Stimulated activated CD8-positive, alpha-beta memory T cell treated with anti-CD3 and anti-CD28 coated beads, Interleukin-4, amount 100 ng/mL, for 1 hour (primary cell): ENCODE data around the gene SPRY4.
"Not testable (repeated sequence)": the region's sequence is repeated elsewhere in the genome, so short reads cannot be mapped to it uniquely, and the experiment has no call there.

Experiments used
- DNase-seq, 2 donors: peaks; one replicate each; pipeline ENCODE4 v3.0.0-alpha.2; 2020; ENCODE audit warnings: low read depth in 2 of 2, low spot score in 1 of 2

Gene SPRY4

DNA sequence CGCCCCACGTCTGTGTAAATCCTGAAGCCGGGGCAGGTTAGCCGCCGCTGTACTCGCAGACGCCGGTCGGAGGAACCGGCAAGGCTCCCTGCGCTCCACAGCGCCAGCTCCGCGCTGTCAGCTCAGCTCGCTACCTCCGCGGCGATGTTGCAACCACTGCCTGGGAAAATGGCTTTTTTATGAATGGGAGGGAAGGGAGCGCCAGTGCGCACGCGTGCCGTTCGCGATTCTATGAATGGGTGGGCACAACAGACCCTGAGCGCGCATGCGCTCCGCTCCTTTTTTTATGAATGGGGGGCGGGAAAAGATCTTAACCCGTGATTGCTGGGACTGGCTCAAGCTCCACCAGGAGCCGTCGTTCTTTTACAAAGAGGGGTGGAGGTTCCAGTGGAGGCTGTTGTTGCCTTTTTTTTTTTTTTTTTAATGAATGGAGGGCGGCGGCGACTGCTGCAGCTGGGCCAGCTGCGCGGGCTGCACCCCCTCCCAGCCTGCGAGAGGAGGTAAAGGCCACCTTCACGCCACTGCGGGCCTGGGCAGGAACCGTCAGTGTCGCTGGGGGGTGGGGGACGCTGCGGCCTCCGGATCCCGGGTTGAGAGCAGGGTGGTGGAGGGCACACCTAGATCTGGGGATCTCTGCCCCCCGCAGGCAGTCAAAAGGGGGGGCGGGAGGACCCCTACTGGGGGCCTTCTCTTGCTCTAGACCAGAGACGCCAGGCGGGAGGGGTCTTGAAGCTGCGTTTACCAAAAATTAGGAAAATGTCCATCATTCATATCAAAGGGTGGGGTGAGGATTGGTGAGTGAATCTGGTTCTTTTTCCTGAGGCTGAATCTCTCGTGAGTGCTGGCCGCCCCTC, at the start of gene SPRY4:
Gene SPRY4 (minus strand): TSS at position 151 of the 854 bp plus-strand sequence. CDS start 9,913 bp downstream, outside the sequence.
- peak; percentile 48 to 59 for DNase-seq

DNA sequence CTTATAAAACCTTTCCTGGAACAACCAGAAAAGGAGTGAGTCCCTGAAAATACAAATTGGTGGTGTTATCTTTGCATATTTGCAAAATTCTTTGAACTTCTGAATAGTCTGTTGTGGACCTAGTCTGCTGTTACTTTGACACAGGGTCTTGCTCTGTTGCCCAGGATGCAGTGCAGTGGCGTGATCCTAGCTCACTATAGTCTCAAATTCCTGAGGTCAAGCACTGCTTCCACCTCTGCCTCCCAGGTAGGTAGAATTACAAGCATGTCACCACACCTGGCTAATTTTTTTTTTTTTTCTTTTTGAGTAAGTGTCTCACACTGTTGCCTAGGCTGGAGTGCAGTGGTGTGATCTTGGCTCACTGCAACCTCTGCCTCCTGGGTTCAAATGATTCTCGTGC, 43.7 kb upstream of the SPRY4 start:
- no peak for DNase-seq

DNA sequence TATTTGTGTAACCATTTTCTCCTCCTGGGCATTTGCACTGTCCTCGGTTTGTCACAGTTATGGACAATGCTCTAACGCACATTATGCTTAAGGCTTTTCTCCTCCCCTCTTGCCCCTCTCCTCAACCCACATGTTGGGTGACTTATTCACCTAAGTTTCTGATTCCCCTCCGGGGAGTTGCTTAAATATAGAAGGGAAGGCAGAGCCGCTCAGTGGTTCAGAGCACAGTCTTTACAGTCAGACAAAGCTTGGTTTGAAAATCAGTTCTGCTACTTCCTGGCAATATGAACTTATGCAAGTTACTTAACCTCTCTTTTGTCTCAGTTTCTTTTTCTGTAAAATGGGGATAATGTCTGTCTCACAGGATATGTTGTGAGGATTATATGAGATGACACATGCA, 41.2 kb upstream of the SPRY4 start:
- DNase-seq: no peak

DNA sequence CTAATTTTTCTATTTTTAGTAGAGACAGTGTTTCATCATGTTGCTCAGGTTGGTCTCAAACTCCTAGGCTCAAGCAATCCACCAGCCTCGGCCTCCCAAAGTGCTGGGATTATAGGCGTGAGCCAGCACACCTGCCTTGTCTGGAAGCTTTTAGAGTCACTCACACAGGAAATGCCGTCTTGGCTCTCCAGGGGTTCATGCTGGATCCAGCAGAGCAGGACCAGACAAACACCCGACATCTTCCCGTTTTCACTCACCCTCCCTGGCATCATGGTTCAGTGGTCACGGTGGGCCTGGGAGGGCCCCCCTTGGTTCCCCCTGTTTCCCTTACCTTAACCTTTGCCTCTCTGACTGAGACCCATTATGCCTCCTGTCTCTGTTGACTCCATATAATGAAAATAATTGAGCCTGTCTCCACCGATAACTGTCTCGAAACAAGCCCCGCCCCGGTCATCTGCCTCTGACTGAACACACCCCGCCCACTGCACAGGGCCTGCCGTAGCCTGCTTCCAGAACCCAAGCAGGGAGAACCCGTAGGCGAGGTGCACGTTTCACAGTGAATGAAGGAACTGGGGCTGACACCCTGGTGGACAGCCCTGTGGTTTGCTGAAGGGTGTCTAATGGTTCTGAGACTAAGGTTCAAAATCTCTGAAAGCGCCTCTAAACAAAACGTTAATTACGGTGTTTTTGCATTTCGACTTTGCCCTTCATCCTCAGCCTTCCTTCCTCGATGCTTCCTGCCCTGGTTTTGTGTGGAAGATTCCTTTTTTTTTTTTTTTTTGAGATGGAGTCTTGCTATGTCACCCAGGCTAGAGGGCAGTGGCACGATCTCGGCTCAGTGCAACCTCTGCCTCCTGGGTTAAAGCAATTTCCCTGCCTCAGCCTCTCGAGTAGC, 39.7 kb upstream of the SPRY4 start:
- no peak for DNase-seq

DNA sequence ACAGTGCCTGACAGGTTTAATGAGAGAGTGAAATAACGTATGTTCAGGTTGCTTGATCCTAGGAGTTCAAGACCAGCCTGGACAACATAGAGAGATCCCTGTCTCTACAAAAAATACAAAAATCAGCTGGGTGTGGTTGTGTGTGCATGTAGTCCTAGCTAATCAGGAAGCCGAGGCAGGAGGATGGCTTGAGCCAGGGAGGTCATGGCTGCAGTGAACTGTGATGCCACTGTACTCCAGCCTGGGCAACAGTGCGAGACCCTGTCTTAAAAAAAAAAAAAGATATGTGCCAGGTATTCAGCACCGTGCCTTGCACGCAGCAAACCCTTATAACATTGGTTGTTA, 38.8 kb upstream of the SPRY4 start:
- DNase-seq: no peak

DNA sequence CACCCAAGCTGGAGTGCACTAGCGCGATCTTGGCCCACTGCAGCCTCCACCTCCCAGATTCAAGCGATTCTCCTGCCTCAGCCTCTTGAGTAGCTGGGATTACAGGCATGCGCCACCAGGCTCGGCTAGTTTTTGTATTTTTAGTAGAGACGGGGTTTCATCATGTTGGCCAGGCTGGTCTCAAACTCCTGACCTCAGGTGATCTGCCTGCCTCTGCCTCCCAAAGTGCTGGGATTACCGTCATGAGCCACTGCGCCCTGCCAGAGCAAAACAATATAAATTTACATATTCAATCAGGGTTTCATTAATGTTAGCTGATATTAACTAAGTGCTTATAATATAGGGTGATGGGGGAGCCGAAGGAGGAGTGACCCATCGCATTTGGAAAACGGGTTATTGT, 37.4 kb upstream of the SPRY4 start:
- DNase-seq: not testable (repeated sequence)

- no peak for DNase-seq
Observed at GRCh38 chr5:142360607-142361120, 35.8 kb upstream of the SPRY4 start.

- DNase-seq: no peak
Observed at GRCh38 chr5:142360051-142360498, 35.3 kb upstream of the SPRY4 start.

GRCh38 chr5:142358648-142359047, 33.8 kb upstream of the SPRY4 start:
- no peak for DNase-seq

DNA sequence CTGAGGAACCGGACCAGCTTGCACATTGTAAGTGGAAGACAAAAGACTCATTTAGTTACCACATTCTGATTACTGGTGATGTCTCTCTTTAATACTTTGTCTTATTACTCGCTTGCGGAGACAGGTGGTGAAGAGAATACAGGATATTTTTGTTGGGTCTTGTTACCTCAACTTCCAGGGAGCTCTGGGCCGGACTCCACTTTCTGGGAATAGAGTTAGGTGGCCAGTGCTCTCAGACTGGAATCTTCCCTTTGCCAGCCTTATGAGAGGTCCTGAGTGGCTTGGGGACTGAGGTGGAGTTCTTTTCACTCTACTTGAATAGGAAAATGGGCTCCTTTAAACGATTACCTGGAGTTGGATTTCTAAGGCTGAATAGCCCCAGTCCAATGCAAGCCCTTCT, 33.3 kb upstream of the SPRY4 start:
- DNase-seq: no peak

GRCh38 chr5:142357469-142358090, 32.8 kb upstream of the SPRY4 start:
- DNase-seq: no peak

- peak; percentile 84 to 85 for DNase-seq
Observed at GRCh38 chr5:142356716-142357468, 32.1 kb upstream of the SPRY4 start.

DNA sequence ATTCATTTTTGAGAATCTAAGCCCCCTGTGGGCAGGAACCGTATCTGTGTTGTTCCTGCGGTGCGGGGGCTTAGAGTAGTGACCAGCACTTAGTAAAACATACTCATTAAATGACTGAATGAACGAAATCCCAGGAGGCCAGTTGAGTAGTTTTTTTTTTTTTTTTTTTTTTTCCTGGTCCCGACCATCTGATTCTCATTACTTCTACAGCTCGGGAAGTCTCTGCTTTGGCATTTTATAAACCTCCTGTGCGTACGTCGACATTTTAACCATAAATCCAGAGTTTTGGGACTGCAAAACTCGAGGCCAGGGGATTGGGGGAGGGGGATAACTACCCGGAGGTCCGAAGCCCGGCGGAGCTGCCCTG, 31.5 kb upstream of the SPRY4 start:
- DNase-seq: no peak

GRCh38 chr5:142353071-142353472, 28.3 kb upstream of the SPRY4 start:
- no peak for DNase-seq

DNA sequence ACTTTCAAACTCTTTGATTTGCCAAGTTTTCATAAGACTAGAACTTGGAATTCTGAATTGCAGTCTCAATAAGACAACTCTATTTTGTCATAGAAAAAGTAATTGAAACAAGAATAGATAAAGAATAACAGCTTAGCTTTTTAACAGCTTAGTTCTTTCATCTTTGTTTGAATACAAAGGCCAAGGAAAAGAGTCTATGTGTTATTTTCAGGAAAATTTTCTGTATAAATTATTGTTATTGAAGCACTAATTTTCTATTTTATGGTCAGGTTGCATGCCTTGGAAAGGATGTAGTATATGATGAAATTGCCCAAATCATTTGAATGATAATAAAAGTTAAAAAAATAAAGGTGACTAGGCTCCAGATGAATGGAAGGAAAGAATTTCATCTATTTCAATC, 25.2 kb upstream of the SPRY4 start:
- no peak for DNase-seq

DNA sequence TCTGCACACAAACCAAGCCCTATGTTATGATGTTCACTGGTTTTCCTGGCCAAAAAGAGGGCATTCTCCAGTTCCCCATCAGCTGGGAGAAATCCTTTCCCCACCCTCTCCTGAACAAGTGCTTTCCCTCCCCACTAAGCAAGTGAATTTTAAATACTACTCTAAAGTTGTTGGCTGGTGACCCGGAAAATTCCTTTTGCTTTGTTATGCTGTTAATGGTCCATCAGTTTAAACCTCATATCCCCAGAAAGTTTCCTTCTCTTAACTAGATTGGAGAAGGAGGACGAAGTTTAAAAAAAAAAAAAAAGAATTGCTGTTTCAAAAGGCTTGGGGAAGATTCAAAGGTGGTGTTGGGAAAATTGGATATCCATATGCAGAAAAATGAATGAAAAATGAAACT, 21.9 kb upstream of the SPRY4 start:
- no peak for DNase-seq

DNA sequence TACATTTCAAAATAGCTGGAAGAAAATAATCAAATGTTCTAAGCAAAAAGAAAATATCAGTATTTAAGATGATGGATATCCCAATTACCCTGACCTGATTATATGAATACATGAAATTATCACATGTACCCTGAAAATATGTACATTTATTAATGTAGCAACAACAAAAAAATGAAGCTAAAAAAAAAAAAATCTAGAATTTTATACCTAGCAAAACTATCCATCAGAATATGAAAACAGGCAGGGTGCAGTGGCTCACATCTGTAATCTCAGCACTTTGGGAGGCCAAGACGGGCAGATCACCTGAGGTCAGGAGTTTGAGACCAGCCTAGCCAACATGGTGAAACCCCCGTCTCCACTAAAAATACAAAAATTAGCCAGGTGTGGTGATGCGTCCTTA, 20.1 kb upstream of the SPRY4 start:
- not testable (repeated sequence) for DNase-seq

DNA sequence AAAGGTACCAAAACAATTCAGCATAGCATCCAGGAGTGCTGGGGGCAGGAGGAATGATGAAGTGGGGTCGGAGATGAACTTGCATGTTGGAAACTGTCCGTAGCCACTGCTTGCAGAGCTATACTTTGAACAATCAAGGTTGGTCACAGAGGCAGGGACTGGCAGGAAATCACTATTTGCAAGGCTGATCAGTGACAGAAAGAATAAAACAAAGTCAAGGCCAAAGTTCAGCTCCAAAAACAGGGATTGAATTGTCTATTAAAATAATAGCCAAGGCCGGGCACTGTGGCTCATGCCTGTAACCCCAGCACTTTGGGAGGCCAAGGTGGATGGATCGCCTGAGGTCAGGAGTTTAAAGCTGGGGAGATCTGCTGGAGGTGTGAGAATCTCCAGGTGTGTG, 18.7 kb upstream of the SPRY4 start:
- DNase-seq: no peak

- DNase-seq: no peak
Observed at GRCh38 chr5:142342128-142342981, 17.5 kb upstream of the SPRY4 start.

- DNase-seq: no peak
Observed at GRCh38 chr5:142339781-142340180, 15.0 kb upstream of the SPRY4 start.
